HG02970 (cell line): Measurements from ENCODE around the gene PDZD2.
"Not testable (repeated sequence)": the region's sequence is repeated elsewhere in the genome, so short reads cannot be mapped to it uniquely, and the experiment has no call there.

Experiments
- ATAC-seq: cut with Tn5 transposase; IDR thresholded peaks from one replicate; pipeline ENCODE4 v1.9.1; 2021; ENCODE audit warnings: mild to moderate bottlenecking, moderate library complexity, moderate number of reproducible peaks; ENCODE audit not compliant: unreplicated experiment, low FRiP score

PDZD2 gene

DNA sequence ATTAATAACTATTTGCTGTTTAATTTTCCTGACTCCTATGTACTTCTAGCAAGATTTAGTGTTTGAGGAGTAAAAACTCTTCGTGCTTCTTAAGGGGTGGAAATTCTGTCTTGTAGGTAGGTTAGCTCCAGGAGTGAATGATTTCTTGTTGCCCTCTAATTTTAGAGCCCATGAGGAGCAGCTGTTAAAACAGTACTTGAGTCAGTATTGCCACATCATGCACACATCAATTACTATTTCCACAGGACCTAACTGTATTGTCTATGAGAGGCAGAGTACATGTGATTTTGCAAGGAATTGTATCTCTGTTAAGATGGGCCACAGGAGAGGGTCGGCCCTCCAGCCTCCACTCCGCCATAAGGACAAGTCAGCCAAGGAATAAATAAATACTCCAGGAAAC lies 91.2 kb downstream of the PDZD2 start:
- no peak for ATAC-seq

DNA sequence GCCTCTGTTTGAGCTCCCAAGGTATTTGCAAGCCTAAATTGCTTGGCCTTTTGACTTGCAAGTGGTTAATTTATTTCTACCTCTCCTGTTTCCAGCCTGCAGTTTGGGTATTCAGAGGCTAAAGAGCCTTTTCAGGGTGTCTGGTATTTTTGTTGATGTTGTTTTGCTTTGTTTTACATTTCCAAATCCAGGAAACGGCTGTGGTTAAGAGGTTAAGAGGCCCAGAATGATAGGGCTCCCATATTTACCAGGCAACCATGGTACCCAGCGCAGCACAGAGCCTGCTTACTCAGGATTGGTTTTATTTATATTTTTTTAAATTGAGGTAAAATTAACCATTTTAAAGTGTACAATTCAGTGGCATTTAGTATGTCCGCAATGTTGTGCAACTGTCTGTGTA lies 92.1 kb downstream of the PDZD2 start:
- ATAC-seq, result no peak

DNA sequence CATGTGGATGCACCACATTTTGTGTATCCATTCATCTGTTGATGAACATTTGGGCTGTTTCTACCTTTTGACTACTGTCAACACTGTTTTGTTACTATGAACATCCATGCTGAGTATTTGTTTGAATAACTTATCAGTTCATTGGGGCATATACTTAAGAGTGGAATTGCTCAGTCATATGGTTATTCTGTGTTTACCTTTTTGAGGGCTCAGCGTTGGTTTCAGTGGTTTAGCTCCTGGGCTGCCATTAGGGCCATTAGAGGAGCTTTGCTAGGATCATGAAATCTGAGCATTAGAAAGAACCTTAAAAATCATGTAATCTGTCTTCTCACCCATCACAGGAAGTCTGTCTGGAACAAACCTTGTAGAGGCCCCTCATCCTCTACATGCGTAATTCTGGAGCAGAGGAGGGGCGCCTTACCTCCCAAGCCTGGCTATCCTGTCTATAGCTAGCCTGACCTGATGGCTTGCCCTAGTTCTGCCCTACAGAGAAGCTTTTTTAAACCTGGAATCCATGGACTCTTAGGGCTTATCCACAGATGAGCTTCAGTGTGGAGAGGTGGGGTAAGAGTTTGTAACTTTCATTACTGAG lies 92.9 kb downstream of the PDZD2 start:
- ATAC-seq, result no peak

DNA sequence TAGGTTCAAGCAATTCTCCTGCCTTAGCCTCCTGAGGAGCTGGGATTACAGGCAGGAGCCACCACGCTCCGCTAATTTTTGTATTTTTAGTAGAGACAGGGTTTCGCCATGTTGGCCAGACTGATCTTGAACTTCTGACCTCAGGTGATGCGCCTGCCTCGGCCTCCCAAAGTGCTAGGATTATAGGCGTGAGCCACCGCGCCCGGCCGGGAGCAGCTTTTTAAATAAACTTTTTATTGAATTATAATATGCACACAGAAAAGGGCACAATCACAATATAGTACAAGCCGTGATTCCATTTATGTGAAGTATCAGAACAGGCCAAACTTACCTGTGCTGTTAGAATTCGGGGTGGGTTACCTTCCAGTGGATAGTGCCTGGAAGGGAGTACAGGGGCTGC lies 93.9 kb downstream of the PDZD2 start:
- ATAC-seq, result not testable (repeated sequence)

DNA sequence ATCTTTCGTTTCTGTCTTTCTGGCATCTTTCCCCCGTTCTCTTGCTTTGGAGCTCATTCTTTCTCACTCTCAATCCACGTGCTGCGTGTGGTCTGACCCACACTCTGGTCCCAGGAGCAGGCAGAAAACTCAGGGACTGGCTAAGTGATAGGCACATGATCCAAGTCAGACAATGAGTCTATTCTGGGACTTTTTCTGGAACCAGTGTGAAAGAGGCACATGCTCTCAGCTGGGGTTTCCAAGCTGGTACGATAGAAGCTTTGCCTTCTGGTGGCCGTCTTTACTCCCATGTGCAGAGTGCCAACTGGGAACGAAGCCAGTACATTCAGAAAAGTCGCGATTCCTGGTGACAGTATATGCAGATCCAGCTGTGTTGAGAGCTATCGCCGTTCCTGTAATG lies 94.4 kb downstream of the PDZD2 start:
- ATAC-seq, result no peak

DNA sequence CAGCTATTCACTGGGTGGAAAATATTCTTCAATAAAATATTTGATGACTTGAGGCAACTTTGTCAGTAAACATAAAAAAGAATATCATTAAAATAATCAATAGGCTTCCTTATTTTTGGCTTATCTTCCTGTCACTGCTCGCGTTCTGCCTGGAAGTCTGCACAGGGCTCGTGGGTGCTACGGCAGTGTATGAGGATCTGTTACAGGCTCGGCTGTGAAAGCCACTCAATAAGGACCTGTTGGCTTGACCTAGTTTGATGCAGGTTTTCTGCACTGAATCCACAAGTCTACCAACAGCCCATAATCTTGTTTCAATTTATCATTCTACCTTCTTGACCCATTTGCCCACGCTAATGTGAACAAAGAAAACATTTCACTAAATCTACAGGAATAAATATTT lies 97.2 kb downstream of the PDZD2 start:
- ATAC-seq, result no peak

DNA sequence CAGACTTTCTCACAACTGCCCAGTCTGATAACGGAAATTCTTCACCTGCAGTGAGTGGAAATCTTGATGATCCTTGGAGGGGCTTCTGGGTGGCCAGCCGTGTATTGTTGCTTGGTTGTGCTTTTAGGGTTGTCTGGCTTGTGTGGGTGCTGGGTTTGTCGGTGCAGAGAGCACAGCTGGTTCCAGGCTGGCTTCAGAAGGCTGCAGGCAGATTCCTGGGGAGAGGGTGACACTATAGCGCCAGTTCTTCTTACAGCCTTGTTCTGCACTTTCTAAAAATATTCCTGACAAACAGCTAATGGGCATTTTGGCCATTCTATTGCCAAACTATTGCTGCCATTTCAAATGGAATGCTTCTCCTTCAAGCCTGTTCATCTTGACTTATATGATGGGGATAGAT lies 99.3 kb downstream of the PDZD2 start:
- no peak for ATAC-seq

DNA sequence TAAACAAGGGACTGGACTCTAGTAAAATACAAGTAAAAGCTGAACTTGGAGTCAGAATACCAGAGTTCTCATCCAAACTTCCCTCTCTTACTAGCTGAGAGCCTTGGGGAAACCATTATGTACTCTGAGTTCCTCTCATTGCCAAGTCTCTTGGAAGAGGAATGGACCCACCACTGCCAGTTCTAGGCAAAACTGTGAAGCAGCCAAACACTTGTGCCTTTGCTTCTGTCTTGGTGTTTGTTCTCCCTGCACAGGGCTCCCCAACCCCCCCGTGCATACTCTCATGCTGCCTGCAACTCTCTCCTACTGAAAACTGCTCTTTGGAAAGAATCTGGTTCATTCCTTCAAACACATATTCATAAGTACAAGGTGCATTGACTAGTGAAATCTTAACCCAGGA lies 102.6 kb downstream of the PDZD2 start:
- no peak for ATAC-seq

DNA sequence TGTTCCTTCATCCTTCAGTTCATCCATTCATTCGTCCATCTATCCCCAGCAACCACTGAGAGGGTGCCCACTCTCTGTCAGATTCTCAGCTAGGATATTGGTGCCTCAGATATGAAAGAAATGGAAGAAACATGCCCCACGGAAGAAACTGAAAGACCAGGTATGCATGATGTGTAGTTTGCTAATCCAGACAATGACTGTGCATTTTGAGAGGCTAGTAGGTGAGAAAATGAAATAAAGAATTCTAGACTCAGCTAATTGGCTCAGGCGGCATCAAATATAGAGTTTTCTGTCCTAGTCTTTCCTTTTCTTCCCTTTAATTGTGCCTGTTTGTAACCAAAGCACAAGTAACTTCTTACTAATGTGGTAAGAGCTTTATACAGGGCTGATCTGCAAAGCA lies 104.7 kb downstream of the PDZD2 start:
- ATAC-seq, result no peak

DNA sequence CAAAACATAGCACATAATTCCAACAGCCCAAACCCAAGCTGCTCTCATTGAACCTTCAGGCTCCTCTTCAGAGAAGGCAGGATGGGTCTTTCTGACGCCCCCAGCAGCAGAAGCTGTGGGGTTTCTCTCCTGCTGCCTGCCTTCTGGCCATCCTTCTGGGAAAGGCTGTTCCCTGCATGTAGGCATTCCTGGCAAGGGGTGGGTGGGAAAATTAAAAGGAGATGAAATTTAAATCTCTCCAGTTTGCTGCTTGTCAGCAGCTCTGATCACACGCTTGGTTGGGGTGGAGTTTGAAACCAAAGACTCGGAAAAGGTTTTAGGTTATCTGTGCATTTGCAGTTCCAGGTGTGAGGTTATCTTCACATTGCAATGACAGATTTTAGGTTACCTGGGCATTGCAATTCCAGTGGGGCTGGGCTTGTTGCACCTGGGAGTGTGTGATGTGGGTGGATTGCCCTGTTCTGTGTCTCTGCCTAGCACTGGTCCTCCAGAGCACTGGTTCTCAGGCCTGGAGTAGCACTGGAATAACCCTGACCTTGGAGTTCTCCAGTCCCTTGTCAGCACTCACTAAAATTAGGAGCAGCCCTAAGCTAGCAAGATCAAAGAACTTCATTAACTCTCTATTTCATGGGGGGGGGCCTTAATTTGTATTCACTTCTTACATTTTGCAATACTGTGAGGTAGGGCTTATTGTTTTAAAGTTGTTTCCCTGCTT lies 109.7 kb downstream of the PDZD2 start:
- ATAC-seq, result no peak

DNA sequence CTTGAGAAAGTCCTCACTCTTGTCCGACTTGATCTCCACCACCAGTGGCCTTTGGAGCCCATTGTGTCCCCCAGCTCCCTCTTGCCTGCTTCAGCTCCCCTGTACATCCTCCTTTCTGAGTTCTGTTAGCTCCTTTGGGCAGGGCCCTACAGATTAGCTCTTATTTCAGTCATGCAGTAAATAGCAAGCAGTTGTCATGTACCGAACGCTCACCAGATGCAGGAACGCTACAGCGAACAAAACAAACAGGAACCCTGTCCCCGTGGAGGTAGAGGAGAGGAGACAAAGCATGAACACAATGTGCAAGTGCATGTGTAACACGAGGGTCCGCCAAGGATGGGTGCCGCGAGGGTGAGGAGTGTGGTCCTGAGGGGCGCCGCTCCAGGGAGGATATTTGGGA lies 111.3 kb downstream of the PDZD2 start:
- no peak for ATAC-seq

DNA sequence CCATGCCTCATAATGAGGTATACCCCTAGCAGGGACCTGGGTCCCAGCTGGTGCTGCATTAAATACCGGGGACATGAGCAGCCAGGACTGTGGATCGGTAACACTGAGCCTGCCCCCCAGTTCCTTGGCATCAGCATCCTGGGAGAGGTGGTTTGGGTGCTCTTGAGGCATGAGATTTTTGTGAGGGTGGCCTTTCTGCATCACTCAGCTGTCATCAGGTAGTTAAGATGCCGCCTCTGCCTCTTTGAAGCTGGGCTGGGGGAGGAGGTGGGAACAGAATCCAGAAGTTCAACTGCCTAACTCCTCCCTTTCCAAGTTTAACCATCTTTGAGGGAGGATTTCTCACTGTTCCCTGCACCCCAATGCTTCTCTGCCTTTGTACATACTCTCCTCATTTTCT lies 112.7 kb downstream of the PDZD2 start:
- ATAC-seq, result no peak

DNA sequence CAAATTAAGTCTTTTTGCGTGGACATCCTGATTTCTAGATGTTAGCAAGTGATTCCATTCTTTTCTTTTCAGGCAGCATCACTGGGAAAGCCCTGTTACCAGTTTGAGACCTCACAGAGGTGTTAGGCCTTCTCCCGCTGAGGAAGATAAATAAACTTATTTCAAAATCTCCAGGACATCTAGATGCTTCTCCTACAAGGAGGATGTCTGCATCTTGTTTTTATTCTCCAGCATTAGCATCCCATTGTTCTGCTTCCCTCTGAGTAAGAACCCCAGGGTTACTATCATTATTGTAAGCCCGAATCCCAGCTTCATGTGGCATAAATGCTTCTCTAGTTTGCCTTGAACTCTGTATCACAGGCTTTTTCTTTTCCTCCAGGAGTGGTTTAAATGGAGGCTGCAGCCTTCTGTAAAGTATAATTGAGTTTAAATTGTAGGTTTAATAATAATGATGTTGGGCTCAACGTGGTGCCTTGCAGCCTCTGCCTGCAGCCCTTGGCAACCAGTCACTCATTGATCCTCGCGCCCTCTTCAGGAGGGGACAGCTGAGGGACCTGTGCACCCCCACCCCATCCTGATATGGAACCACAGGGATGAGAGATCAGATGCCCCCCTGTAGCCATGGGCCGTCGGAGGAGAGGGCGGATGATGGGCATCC lies 114.9 kb downstream of the PDZD2 start:
- ATAC-seq, result no peak

DNA sequence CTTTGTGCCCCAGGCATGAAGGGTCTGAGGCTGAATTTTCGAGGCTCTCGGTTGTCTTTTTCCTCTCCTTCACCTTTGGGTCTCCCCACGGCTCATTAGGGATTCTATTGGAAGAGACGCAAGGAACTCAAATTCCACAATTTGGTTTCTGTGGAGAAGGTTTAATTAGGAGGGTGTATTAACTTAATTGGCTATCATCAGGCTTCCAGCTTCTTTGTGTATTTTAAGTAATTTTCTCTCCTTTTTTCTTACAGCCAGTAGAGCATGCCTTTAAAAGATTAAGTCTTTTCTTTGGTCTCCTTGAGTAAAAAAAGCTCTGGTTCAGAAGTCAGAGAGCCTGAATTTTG lies 115.4 kb downstream of the PDZD2 start:
- ATAC-seq, result no peak

DNA sequence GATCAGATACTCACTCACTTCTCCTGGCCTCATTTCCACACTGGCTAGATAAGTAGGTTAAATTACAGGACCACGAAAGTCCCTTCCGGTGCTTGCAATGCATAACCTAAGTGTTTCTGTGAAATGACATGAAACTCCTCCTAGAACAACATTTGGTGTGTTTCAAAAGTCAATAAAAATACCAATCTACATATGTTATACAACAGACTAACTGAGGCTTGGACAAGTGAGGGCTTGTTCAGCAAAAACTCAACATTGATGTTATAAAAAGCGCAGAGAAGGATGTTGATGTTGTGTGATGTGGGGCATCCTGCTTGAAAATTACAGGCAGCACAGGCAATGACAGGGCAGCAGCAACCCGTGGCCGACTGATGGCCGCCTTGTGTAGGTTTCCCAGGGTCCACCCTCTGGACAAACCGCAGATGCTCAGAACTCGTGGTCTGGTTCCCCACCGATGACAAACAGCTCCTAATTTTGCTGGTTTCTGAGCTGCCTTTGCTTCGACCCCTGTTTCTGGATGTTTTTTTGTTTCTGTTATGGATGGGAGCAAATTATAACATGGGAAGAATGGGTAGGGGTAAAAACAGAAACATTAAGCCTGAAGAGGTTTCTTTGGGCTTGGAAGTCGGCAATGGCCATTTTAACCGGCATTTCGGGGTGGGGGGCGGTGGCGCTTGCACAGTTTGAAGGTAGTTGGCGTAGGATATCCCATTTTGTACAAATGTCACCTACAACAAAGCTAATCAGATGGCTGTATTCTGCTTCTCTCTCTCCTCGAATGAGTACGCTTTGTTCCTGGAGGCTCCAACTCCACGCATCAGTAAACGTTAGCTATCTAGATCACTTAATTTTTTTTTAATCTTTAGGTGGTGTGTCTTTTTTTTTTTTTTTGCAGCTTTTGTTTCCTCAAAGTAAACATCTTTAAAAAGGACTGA lies 116.1 kb downstream of the PDZD2 start:
- ATAC-seq, result no peak

DNA sequence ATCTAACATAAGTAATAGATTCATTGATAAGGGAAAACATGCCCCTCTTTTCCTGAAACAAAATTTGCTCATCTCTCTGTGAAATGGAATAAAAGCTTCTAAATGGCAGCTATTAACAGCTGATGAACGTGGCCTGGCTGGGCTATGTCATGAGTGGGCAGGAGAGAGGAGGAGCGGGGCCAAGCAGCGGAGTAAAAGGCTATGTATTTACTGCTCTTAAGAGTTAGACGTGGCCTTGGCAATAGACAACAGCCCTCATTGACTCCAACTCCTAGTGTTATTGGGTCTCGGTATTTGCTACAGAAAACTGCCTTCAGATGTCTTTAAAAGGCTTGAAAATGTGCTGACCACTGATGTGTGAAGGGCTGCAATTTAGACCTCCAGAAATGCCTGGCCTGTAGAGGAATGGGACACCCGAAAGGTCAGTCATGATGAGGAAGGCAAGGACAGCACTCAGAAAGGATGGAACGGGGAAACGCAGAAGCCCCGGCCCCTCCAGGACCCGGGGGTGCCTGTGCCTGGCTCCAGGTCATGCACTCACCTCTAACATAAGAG lies 116.8 kb downstream of the PDZD2 start:
- ATAC-seq, result no peak

DNA sequence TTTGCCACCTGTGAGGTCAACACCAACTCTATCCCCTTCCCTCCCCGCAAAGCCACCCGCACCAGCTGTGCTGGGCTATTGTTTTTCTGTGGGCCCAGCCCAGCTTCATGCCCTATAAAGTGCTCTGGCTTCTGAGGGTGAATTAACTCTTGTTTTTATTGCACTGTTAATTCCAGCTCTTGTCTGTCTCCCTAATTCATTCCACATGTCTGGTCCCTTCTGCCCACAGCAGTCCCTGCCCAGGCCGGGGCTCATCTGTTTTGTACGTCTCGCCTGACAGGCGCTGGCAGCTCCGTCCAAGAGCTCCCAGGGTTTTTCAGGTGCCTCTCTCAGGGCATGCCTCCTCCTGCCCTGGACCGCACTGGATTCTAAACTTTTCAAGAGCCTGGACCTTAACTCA lies 118.9 kb downstream of the PDZD2 start:
- no peak for ATAC-seq

DNA sequence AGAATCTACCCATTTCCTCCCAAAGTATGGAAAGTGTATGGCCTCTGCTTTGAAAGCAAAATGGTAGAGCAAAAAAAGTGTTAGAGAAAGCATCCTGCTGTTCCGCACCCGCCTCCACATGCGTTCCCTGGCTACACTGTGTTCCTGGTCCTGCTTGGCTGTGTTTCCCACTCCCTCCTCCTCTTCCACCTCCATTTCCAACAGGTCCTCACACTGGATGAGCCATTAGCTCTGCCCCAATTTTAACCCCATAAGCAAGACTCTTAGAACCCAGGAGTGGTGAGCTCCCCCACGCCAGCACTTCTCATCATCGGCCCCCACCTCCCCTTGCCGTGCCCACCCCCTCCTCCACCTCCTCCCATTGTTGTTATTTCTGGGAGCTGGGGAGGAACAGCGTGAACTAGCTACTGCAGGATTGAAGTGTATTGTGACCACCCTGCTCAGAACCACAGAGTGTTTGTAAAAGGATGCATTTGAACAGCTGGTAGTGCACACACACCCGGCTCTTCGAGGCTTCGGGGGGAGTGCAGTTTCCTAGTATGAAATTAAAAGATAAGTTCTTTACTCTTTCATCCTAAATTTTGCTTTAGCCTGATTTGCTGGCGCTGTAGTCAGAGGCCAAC lies 120.0 kb downstream of the PDZD2 start:
- no peak for ATAC-seq

DNA sequence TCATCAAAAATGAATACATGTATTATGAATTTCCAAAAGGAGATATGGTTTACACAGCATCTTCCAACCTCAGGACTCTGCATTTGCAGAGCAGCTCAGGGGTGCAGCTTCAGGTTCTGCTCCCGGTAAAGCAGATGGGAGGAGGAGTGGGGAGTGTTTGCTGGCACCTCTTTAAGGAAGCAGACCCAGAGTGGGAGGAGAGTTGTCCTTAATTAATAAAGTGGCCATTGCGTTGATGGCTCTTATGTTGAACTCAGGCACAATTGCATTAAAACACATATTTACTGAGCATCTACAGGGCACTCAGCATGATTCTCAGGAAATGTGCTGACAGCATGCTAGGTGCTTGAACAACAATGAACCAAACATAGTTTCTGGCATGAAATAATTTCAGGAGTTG lies 121.0 kb downstream of the PDZD2 start:
- ATAC-seq, result no peak

DNA sequence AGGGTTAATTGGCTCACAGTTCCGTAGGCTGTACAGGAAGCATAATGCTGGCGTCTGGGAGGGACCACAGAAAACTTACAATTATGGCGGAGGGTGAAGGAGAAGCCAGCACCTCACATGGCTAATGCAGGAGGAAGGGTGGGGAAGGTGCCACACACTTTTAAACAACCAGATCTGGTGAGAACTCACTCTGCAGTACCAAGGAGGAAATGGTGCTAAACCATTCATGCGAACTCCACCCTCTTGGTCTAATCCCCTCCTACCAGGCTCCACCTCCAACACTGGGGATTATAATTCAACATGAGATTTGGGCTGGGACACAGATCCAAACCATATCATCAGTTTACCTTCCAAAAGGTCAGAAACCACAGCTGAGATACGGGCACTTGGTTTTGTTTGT lies 122.9 kb downstream of the PDZD2 start:
- ATAC-seq, result no peak
